ENCODE data around the gene TAS1R1.

Gene TAS1R1

GRCh38 chr1:6603915-6604558, 48.9 kb downstream of the TAS1R1 start:
- peak; percentile 95 for DNase-seq (ENCODE audit: low read depth, low spot score)

- no peak for DNase-seq (ENCODE audit: low read depth, low spot score)
Measured at GRCh38 chr1:6612641-6613360, 57.7 kb downstream of the TAS1R1 start.

- peak; percentile 100 for DNase-seq (ENCODE audit: low read depth, low spot score)
Measured at GRCh38 chr1:6613361-6614018, 58.4 kb downstream of the TAS1R1 start, which contains the start of gene PHF13. PHF13 (plus strand) TSS chr1:6613731; CDS start chr1:6614067, 336 bp downstream.

- DNase-seq (ENCODE audit: low read depth, low spot score) = peak; percentile 69
Measured at GRCh38 chr1:6614019-6614928, 59.2 kb downstream of the TAS1R1 start.

- peak; percentile 40 for DNase-seq (ENCODE audit: low read depth, low spot score)
Measured at GRCh38 chr1:6614929-6615785, 60.0 kb downstream of the TAS1R1 start.

GRCh38 chr1:6619045-6619444, 63.9 kb downstream of the TAS1R1 start:
- no peak for DNase-seq (ENCODE audit: low read depth, low spot score)

GRCh38 chr1:6621429-6622391, 66.6 kb downstream of the TAS1R1 start:
- no peak for DNase-seq (ENCODE audit: low read depth, low spot score)

DNA sequence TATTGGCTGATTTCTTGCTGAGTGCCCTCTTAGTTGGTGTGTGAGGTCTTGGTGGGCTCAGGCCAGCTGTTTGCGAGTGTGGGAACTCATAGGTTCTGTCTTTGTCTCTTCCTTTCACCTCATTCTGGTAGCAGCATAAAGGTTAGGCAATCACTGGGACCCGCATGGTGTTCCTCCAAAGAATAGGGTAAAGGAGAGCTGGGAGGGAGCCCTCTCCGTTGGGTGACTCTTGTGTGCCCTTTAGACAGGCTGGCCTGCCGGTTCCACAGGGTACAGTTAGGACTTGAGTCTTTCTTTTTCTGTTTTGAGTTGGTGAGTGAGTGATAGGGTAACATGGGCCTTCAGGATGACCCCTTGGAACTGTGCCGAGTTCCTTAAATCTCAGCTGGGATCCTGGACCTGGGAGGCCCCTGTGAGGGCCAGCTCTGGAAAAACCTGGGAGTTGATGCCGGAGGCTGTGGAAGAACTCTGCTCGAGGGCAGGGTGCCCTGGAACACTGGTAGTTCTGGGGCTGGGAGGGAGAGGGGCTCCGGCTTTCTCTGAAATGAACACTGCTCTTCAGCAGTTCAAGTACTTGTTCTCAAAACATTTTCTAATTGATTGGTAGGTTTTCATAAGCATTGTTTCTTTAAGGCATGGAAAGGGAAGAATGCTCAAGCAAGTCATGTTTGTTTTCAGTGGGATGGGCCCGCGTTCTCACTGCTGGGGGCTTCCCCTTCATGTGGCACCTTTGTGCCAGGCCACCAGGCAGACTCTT, 67.5 kb downstream of the TAS1R1 start:
- no peak for DNase-seq (ENCODE audit: low read depth, low spot score)

GRCh38 chr1:6623269-6623965, 68.3 kb downstream of the TAS1R1 start:
- no peak for DNase-seq (ENCODE audit: low read depth, low spot score)

DNA sequence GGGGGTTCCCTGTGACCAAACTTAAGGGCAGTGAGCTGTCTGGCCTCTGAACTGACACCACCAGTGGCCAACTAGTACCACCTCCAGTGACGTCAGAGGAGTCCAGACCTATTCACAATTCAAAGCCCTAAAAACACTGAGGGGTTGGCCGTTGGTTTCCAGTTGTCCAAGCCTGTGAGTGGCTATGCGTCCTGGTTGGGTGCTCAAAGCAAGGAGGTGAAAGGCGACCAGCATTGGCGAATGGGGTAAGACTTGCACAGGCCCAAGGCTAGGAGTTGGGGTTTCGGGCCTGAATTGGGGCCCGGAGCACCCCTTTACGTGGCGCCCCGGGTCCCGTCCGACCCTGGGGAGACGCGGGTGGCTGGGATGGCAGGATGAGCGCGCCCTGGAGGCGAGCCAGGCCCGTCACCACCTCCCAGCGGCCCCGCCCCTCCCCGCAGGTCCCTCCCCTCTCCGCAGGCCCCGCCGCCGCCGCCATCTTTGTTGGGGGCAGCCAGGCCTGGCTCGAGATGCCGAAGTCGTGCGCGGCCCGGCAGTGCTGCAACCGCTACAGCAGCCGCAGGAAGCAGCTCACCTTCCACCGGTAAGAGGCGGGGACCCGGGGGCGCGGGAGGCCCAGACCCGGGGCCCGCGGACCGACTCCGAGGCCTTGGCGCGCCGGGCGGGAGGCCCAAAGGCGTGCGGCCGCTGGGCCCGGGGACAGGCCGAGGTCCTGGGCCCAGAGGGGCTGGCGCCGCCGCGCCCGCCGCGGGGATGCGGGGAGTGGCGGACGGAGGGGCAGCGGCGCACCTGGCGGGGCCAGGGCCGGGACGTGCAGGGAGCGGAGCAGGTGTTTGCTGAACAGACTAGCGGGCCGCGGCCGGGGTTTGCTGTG, 69.8 kb downstream of the TAS1R1 start, which contains the start of gene THAP3:
Gene THAP3, plus strand, starts transcription at position 159 of the 874 bp plus-strand sequence. Its CDS starts 351 bp downstream, at position 510.
- DNase-seq (ENCODE audit: low read depth, low spot score) = peak; percentile 95

- peak; percentile 48 for DNase-seq (ENCODE audit: low read depth, low spot score)
Measured at GRCh38 chr1:6625584-6626149, 70.6 kb downstream of the TAS1R1 start.

- no peak for DNase-seq (ENCODE audit: low read depth, low spot score)
Measured at GRCh38 chr1:6627031-6627430, 71.9 kb downstream of the TAS1R1 start.

DNA sequence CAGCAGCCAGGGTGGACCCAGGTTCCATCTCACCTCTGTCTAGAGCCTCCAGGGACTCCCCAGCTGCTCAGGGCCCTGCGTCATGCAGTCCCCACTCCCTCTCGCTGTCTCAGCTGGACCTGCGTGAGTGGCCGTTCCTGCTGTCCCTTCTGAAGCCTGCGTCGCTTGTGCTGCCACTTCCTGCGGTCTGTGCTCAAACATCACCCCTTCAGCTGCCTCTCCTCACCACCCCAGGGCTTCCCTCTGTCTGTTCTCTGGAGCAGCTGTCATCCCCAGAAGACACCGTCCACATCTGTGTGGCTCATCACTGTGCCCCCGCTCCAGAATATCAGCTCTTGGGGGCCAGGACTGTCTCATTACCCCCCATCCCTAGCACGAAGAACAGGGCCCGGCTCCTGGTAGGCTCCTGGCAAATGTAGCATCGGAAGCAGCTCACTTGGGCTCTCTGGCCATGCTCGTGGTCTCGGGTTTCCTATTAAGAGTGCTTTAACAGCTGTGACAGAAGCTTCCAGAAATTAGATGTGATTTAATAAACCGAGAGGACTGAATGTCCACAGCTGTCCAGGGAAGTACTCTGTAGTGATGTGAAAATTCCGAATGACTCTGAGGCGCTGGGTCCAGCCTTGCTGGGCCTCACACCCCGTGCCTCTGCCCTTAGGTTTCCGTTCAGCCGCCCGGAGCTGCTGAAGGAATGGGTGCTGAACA, 72.9 kb downstream of the TAS1R1 start:
- no peak for DNase-seq (ENCODE audit: low read depth, low spot score)

DNA sequence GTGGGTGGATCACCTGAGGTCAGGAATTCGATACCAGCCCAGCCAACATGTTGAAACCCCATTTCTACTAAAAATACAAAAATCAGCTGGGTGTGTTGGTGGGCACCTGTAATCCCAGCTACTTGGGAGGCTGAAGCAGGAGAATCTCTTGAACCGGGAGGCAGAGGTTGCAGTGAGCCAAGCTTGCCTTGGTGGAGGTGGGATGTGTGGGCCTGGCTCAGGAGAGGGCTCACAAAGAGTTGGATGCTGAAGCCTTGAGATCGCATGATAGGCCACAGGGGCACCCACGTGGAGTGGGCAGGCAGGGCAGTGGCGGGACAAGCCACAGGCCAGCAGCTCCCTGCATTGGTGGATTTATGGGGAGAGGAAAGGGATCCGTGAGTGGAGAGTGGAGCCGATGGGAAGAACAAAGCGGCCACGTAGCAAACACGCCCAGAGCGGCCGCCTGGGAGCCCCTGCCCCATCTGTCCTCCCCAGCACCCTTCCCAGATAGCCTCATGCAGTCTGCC, 73.9 kb downstream of the TAS1R1 start:
- no peak for DNase-seq (ENCODE audit: low read depth, low spot score)

Data from astrocyte of the hippocampus (primary cell).